HepG2 (cell line): Measurements from ENCODE around the gene HES7. TPM values are rescaled to one million over a fixed set of nuclear protein-coding genes. Genes with fewer than 3 reads are reported as not detected.
A peak's percentile ranks its signal among the peaks of the same experiment; 100 is the strongest.

Source experiments
- BRCA1 ChIP-seq: sonication (generic); formaldehyde crosslinking; IDR thresholded peaks from 2 replicates; pipeline ENCODE4 v1.4.0; 2020; ENCODE audit warnings: missing genetic modification reagents
- FUBP1 ChIP-seq: sonication (generic); formaldehyde crosslinking; IDR thresholded peaks from 2 replicates; pipeline ENCODE4 v1.5.1; 2020; ENCODE audit warnings: missing genetic modification reagents, mild to moderate bottlenecking, borderline replicate concordance
- GTF3A ChIP-seq: sonication (generic); formaldehyde crosslinking; conservative IDR thresholded peaks from 2 replicates; pipeline ENCODE4 v1.4.0; 2020; ENCODE audit warnings: mild to moderate bottlenecking, missing genetic modification reagents
- HMGXB4 ChIP-seq, 2 experiments: sonication (generic) in 1 of 2; formaldehyde crosslinking in 1 of 2; IDR thresholded peaks; 2 replicates each; pipeline versions ENCODE4 v1.4.0 to v1.6.1; 2018 to 2020; ENCODE audit warnings: missing genetic modification reagents in 2 of 2, borderline replicate concordance in 1 of 2, low read depth in 1 of 2, mild to moderate bottlenecking in 1 of 2, missing biosample characterization in 1 of 2
- HNF4A ChIP-seq: sonication (generic); formaldehyde crosslinking; IDR thresholded peaks from 2 replicates; pipeline ENCODE4 v1.4.0; 2020; ENCODE audit warnings: missing genetic modification reagents
- IKZF1 ChIP-seq: fragments of 450-650 bp; IDR thresholded peaks from 2 replicates; pipeline ENCODE4 v1.7.1; 2016
- NRL ChIP-seq: sonication (generic); formaldehyde crosslinking; IDR thresholded peaks from 2 replicates; pipeline ENCODE4 v1.5.0; 2020; ENCODE audit warnings: missing genetic modification reagents, mild to moderate bottlenecking, moderate library complexity, borderline replicate concordance
- SMC3 ChIP-seq: IDR thresholded peaks from 2 replicates; pipeline ENCODE4 v1.6.1; 2011; ENCODE audit warnings: low read length, improper control_type of control experiment
- TBX2 ChIP-seq: sonication (generic); formaldehyde crosslinking; IDR thresholded peaks from 2 replicates; pipeline ENCODE4 v1.5.0; 2020; ENCODE audit warnings: missing genetic modification reagents, mild to moderate bottlenecking, borderline replicate concordance
- ZNF10 ChIP-seq: sonication (generic); formaldehyde crosslinking; IDR thresholded peaks from 2 replicates; pipeline ENCODE4 v1.4.0; 2020; ENCODE audit warnings: mild to moderate bottlenecking, low read depth, missing genetic modification reagents, borderline replicate concordance
- ZNF225 ChIP-seq: sonication (generic); formaldehyde crosslinking; IDR thresholded peaks from 2 replicates; pipeline ENCODE4 v1.4.0; 2020; ENCODE audit warnings: mild to moderate bottlenecking, missing genetic modification reagents
- ZNF451 ChIP-seq: sonication (generic); formaldehyde crosslinking; IDR thresholded peaks from 2 replicates; pipeline ENCODE4 v1.5.0; 2020; ENCODE audit warnings: mild to moderate bottlenecking, missing genetic modification reagents
- ZNF550 ChIP-seq: sonication (generic); formaldehyde crosslinking; IDR thresholded peaks from 2 replicates; pipeline ENCODE4 v1.4.0; 2020; ENCODE audit warnings: mild to moderate bottlenecking, missing genetic modification reagents, borderline replicate concordance
- ZNF607 ChIP-seq: sonication (generic); formaldehyde crosslinking; IDR thresholded peaks from 2 replicates; pipeline ENCODE4 v1.5.1; 2020; ENCODE audit warnings: missing genetic modification reagents, mild to moderate bottlenecking, borderline replicate concordance
- ZNF619 ChIP-seq: sonication (generic); formaldehyde crosslinking; IDR thresholded peaks from 2 replicates; pipeline ENCODE4 v1.4.0; 2020; ENCODE audit warnings: mild to moderate bottlenecking, missing genetic modification reagents
- ZNF775 ChIP-seq: sonication (generic); formaldehyde crosslinking; IDR thresholded peaks from 2 replicates; pipeline ENCODE4 v1.4.0; 2020; ENCODE audit warnings: missing genetic modification reagents, mild to moderate bottlenecking, moderate library complexity, borderline replicate concordance
- ZNF792 ChIP-seq: IDR thresholded peaks from 2 replicates; pipeline ENCODE4 v1.6.1; 2016
- ZSCAN29 ChIP-seq: sonication (generic); formaldehyde crosslinking; conservative IDR thresholded peaks from 2 replicates; pipeline ENCODE4 v1.4.0; 2020; ENCODE audit warnings: mild to moderate bottlenecking, missing genetic modification reagents
- polyA plus RNA-seq, 8 experiments: library from polyadenylated mRNA; depleted of rRNA in 3 of 8; stranded (reverse) in 7 of 8; unstranded in 1 of 8; fragments of >200 nt; fragmentation: Illumina TruSeq in 4 of 8; extraction: Trizol in 4 of 8; gene quantifications; 2 replicates each; pipeline versions ENCODE4 v1.2.1 to v1.2.3, GENCODE V29; 2011 to 2016; ENCODE audit warnings: low read depth in 4 of 8, missing spikeins in 1 of 8, mixed read lengths in 1 of 8; ENCODE audit not compliant: insufficient read depth in 1 of 8
- total RNA-seq, 5 experiments: library from RNA; depleted of rRNA; stranded (reverse); fragments of >200 nt; fragmentation: Illumina TruSeq; extraction: Trizol; gene quantifications; 2 replicates each; pipeline ENCODE4 v1.2.3, GENCODE V29; 2016; ENCODE audit warnings: low read depth in 1 of 5
- TF ChIP-seq, protein P1 (sequence below): fragments of 450-650 bp; IDR thresholded peaks from 2 replicates; pipeline ENCODE4 v1.6.1; 2016
- TF ChIP-seq, protein P2 (sequence below): sonication (generic); formaldehyde crosslinking; IDR thresholded peaks from 2 replicates; pipeline ENCODE4 v1.8.1; 2023; ENCODE audit warnings: mild to moderate bottlenecking, missing genetic modification reagents, borderline replicate concordance

HES7 gene
- total and polyA plus RNA-seq, 2 of the 13 experiments (the other 11 are each of a cell fraction or from before 2014, with no cell fraction given), result not detected

DNA sequence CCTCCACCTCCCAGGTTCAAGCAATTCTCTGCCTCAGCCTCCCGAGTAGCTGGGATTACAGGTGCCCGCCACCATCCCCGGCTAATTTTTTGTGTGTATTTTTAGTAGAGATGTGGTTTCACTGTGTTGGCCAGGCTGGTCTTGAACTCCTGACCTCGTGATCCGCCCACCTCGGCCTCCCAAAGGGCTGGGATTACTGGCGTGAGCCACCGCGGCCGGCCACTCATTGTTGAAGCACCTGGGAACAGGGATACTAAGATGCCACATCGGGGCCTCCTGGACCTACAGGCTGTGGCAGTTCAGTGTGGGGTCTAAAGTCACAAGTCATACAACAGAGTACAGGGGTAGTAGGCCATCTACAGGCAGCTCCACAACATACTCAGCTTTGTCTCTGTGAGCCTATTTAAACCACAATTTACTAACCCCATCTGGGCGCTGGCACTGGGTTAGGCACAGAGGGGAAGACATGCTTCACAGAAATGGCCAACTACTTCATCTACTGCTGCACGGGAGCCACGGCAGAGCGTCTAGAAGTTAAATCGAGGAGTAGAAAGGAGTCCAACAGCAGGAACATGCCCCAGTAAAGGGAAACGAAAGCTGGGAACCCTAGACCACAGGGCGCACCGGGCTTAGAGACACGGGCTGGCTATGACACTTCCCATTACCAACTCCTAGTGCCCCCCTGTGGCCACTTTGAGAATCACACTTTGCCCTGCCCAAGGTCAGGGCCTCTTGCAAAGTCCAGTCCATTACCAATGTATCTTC, 34.5 kb upstream of the HES7 start (continued):
- no peak for TF ChIP-seq FUBP1
- TF ChIP-seq ZSCAN29, result no peak
- TF ChIP-seq ZNF550 (CRISPR knock-in tag), result no peak
- peak; percentile 69 for TF ChIP-seq HNF4A
- no peak for TF ChIP-seq ZNF225
- TF ChIP-seq NRL, result no peak
- no peak for TF ChIP-seq ZNF10 (CRISPR knock-in tag)
- TF ChIP-seq ZNF607 (CRISPR knock-in tag), result no peak
- TF ChIP-seq, protein P1, sequence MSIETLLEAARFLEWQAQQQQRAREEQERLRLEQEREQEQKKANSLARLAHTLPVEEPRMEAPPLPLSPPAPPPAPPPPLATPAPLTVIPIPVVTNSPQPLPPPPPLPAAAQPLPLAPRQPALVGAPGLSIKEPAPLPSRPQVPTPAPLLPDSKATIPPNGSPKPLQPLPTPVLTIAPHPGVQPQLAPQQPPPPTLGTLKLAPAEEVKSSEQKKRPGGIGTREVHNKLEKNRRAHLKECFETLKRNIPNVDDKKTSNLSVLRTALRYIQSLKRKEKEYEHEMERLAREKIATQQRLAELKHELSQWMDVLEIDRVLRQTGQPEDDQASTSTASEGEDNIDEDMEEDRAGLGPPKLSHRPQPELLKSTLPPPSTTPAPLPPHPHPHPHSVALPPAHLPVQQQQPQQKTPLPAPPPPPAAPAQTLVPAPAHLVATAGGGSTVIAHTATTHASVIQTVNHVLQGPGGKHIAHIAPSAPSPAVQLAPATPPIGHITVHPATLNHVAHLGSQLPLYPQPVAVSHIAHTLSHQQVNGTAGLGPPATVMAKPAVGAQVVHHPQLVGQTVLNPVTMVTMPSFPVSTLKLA, result no peak
- TF ChIP-seq HMGXB4 (CRISPR knock-in tag; IDR thresholded peaks at IDR 0.05; ENCODE audit: borderline replicate concordance in 1 of 2, low read depth in 1 of 2), result peak; percentile 66 to 70; a peak in 3 of 4 replicates
- no peak for TF ChIP-seq GTF3A (CRISPR knock-in tag)
- no peak for TF ChIP-seq ZNF451 (CRISPR knock-in tag)
- no peak for TF ChIP-seq ZNF792
- no peak for TF ChIP-seq ZNF619
- TF ChIP-seq SMC3, result peak; percentile 80
- TF ChIP-seq TBX2 (CRISPR knock-in tag), result peak; percentile 43; the same call in 1 of the 2 replicates
- no peak for TF ChIP-seq BRCA1 (CRISPR knock-in tag)
- TF ChIP-seq, protein P2, sequence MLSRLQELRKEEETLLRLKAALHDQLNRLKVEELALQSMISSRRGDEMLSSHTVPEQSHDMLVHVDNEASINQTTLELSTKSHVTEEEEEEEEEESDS (CRISPR knock-in tag), result no peak
- no peak for TF ChIP-seq IKZF1
- no peak for TF ChIP-seq ZNF775 (CRISPR knock-in tag)
